ENCODE data around the gene ELOVL5.

ELOVL5 gene

GRCh38 chr6:53244958-53245357, 103.8 kb downstream of the ELOVL5 start:
- no peak for TF ChIP-seq EZH2 (optimal IDR thresholded peaks at IDR 0.05; ENCODE audit: low read depth, low read length)
- no peak for TF ChIP-seq CTCF (IDR thresholded peaks at IDR 0.05; ENCODE audit: low read length)
- TF ChIP-seq EZH2phosphoT487 (IDR thresholded peaks at IDR 0.05; ENCODE audit: low read length) = no peak
- Histone ChIP-seq H3K4me3 (ENCODE audit: low read length) (no peak overlapping the region), H3K9me2 (replicated peaks; ENCODE audit: insufficient read depth, low read length) (no peaks in the 10 kb centered on the region), H2AFZ (ENCODE audit: low read length) (no peak overlapping the region), H3K79me2 (ENCODE audit: low read length) (no peaks in the 10 kb centered on the region), H3K9me3 (replicated peaks; ENCODE audit: insufficient read depth, low read length) (no peaks in the 10 kb centered on the region), H3K27me3 (replicated peaks; ENCODE audit: insufficient read depth, low read length) (no peaks in the 10 kb centered on the region), H4K20me1 (ENCODE audit: insufficient read depth, low read length) (no peaks in the 10 kb centered on the region), H3K27ac (ENCODE audit: low read length) (no peak overlapping the region), H3K36me3 (replicated peaks; ENCODE audit: insufficient read depth, low read length) (no peaks in the 10 kb centered on the region), H3K9ac (ENCODE audit: low read length) (no peak overlapping the region), H3F3A (ENCODE audit: insufficient read depth, low read length) (no peaks in the 10 kb centered on the region), H3K4me1 (ENCODE audit: low read length) (peaks cover 4% of the 10 kb centered on the region), H3K4me2 (ENCODE audit: low read depth, low read length) (peak overlapping the region; percentile 14; the same call in 1 of the 2 replicates)
- DNase-seq = peak; percentile 58

DNA sequence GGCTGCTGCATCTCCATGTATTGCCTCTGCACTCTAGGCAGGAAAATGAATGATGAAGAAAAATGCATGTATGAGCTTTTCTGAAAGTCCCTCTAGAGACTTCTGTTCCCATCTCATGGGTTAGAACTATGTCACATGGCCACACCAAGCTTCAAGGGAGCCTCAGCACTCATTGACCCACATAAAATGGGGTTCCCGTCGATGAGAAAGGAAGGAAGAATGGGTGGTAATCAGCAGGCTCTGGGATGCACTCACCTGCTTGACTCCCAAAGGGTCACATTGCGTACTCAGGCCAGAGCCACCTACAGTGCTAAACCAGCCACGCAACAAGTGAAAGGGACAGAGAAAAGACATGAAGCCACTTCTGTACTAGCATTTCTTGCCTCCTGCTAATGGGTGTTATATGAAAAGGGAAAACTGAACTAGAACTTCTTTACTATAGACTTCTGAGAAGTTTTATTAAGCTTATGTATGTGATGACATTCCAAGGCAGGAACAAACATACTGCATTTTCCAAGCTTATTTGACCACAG, 104.3 kb downstream of the ELOVL5 start:
- H3K27ac ChIP-seq (ENCODE audit: low read length) = no peak overlapping the region
- no peak overlapping the region for H3K9ac ChIP-seq (ENCODE audit: low read length)

DNA sequence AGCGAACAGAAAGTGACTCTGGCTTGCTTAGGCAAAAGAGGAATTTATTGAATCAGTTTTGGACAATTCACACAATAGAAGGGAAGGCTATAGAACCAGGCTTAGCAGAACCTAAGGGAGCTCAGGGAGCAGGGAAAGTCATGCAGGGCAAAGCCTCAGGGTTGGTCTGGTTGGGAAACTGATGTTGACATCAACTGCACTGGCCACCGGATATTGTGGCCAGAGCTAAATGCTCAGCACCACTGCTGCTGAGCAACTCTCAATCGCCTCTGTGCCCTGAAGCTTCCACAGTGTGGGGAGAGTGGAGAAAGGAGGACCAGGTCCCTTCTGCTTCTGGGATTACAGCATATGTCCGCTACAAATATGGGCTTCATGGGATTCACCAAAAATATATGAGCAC, 106.8 kb downstream of the ELOVL5 start:
- Histone ChIP-seq H3K79me2 (ENCODE audit: low read length) (no peaks in the 10 kb centered on the region), H4K20me1 (ENCODE audit: insufficient read depth, low read length) (no peaks in the 10 kb centered on the region), H3K27me3 (replicated peaks; ENCODE audit: insufficient read depth, low read length) (no peaks in the 10 kb centered on the region), H3K4me1 (ENCODE audit: low read length) (peaks cover 14% of the 10 kb centered on the region), H3K9me3 (replicated peaks; ENCODE audit: insufficient read depth, low read length) (no peaks in the 10 kb centered on the region), H3K27ac (ENCODE audit: low read length) (no peak overlapping the region), H3K9me2 (replicated peaks; ENCODE audit: insufficient read depth, low read length) (no peaks in the 10 kb centered on the region), H3K4me3 (ENCODE audit: low read length) (no peak overlapping the region), H3K4me2 (ENCODE audit: low read depth, low read length) (no peak overlapping the region), H3K9ac (ENCODE audit: low read length) (no peak overlapping the region), H3K36me3 (replicated peaks; ENCODE audit: insufficient read depth, low read length) (no peaks in the 10 kb centered on the region), H3F3A (ENCODE audit: insufficient read depth, low read length) (no peaks in the 10 kb centered on the region), H2AFZ (ENCODE audit: low read length) (no peak overlapping the region)
- no peak for DNase-seq
- TF ChIP-seq CTCF (IDR thresholded peaks at IDR 0.05; ENCODE audit: low read length) = no peak
- TF ChIP-seq EZH2phosphoT487 (IDR thresholded peaks at IDR 0.05; ENCODE audit: low read length) = no peak
- TF ChIP-seq EZH2 (optimal IDR thresholded peaks at IDR 0.05; ENCODE audit: low read depth, low read length) = no peak

More for the DNA sequence above, 104.3 kb downstream of the ELOVL5 start:
- Histone ChIP-seq H3F3A (ENCODE audit: insufficient read depth, low read length) (no peaks in the 10 kb centered on the region), H3K36me3 (replicated peaks; ENCODE audit: insufficient read depth, low read length) (no peaks in the 10 kb centered on the region), H3K4me1 (ENCODE audit: low read length) (peaks cover 9% of the 10 kb centered on the region), H3K79me2 (ENCODE audit: low read length) (no peaks in the 10 kb centered on the region), H4K20me1 (ENCODE audit: insufficient read depth, low read length) (no peaks in the 10 kb centered on the region), H3K9me2 (replicated peaks; ENCODE audit: insufficient read depth, low read length) (no peaks in the 10 kb centered on the region), H3K4me2 (ENCODE audit: low read depth, low read length) (peak overlapping the region; percentile 14; the same call in 1 of the 2 replicates), H3K9me3 (replicated peaks; ENCODE audit: insufficient read depth, low read length) (no peaks in the 10 kb centered on the region), H3K27me3 (replicated peaks; ENCODE audit: insufficient read depth, low read length) (no peaks in the 10 kb centered on the region), H2AFZ (ENCODE audit: low read length) (no peak overlapping the region), H3K4me3 (ENCODE audit: low read length) (no peak overlapping the region)
- TF ChIP-seq EZH2 (optimal IDR thresholded peaks at IDR 0.05; ENCODE audit: low read depth, low read length) = no peak
- no peak for TF ChIP-seq CTCF (IDR thresholded peaks at IDR 0.05; ENCODE audit: low read length)
- TF ChIP-seq EZH2phosphoT487 (IDR thresholded peaks at IDR 0.05; ENCODE audit: low read length) = no peak
- DNase-seq = no peak

Data from MM.1S (cell line).